Natural killer cell (primary cell): ENCODE data around the gene ZNF692. TPM values are rescaled to one million over a fixed set of nuclear protein-coding genes. Genes with fewer than 3 reads are reported as not detected.

Experiments used
- ATAC-seq, 3 donors: fragments of 150-1000 bp in 2 of 3; fragments of 200-7000 bp in 1 of 3; cut with Tn5 transposase; 1 replicate in 1 of 3; 2 replicates in 2 of 3; pipeline ENCODE4 v1.10.0; 2021; ENCODE audit warnings: mild to moderate bottlenecking in 2 of 3, moderate library complexity in 2 of 3
- DNase-seq, 2 donors: peaks; one replicate each; pipeline versions ENCODE4 v3.0.0 to v3.0.0-alpha.2; 2013 to 2021; ENCODE audit warnings: mixed read lengths in 1 of 2
- H3K27ac ChIP-seq: one replicate; pipeline ENCODE4 v1.5.1; 2013; ENCODE audit warnings: mild to moderate bottlenecking, low read length
- H3K27me3 ChIP-seq: one replicate; pipeline ENCODE4 v1.6.1; 2013; ENCODE audit warnings: low read length; ENCODE audit not compliant: control insufficient read depth, insufficient read depth
- H3K36me3 ChIP-seq: one replicate; pipeline ENCODE4 v1.6.1; 2013; ENCODE audit warnings: low read length; ENCODE audit not compliant: control insufficient read depth, insufficient read depth
- H3K4me1 ChIP-seq: one replicate; pipeline ENCODE4 v1.6.1; 2013; ENCODE audit warnings: low read length; ENCODE audit not compliant: control insufficient read depth, insufficient read depth
- H3K4me3 ChIP-seq: one replicate; pipeline ENCODE4 v1.5.1; 2013; ENCODE audit warnings: low read length
- H3K9me3 ChIP-seq: one replicate; pipeline ENCODE4 v1.6.1; 2013; ENCODE audit warnings: low read length; ENCODE audit not compliant: control insufficient read depth, insufficient read depth
- H3K27ac Mint-ChIP-seq, 2 donors: one replicate each; pipeline ENCODE4 v1.8.0; 2022; ENCODE audit warnings: mild to moderate bottlenecking in 2 of 2, mixed read lengths in 2 of 2, moderate library complexity in 1 of 2
- H3K27me3 Mint-ChIP-seq, 2 donors: one replicate each; pipeline ENCODE4 v1.8.0; 2022; ENCODE audit warnings: low read depth in 2 of 2, mixed read lengths in 2 of 2
- H3K36me3 Mint-ChIP-seq: one replicate; pipeline ENCODE4 v1.8.0; 2022; ENCODE audit warnings: mixed read lengths
- H3K4me1 Mint-ChIP-seq, 2 donors: one replicate each; pipeline ENCODE4 v1.8.0; 2022; ENCODE audit warnings: mixed read lengths in 2 of 2
- H3K4me3 Mint-ChIP-seq: one replicate; pipeline ENCODE4 v1.8.0; 2022; ENCODE audit warnings: mild to moderate bottlenecking, moderate library complexity, mixed read lengths
- H3K9me3 Mint-ChIP-seq, 2 donors: one replicate each; pipeline ENCODE4 v1.8.0; 2022; ENCODE audit warnings: mixed read lengths in 2 of 2
- CTCF ChIP-seq: fragments of 200-600 bp; IDR thresholded peaks from one replicate; pipeline ENCODE4 v1.8.0; 2022; ENCODE audit warnings: antibody characterized with exemption
- WGBS: methylation state at CpG from one replicate; pipeline ENCODE4 v1.1.7; 2013; ENCODE audit warnings: missing lambda C conversion rate; ENCODE audit not compliant: insufficient coverage; 5-methylcytosine and 5-hydroxymethylcytosine counted together
- intact Hi-C: fragments of 100-400 bp; cut with micrococcal nuclease; formaldehyde crosslinking; loops from one replicate; pipeline ENCODE4 v1.14.2; 2022
- total RNA-seq, 4 donors: library from RNA; stranded (reverse); fragments of 120-200 nt in 1 of 4; gene quantifications; one replicate each; pipeline versions ENCODE4 v1.2.3 to v1.2.4, GENCODE V29; 2013 to 2022

The ZNF692 gene
- total RNA-seq, 3 donors from 2014 or later (not counting 1 experiment from before 2014, with no cell fraction given), result 50.4 to 58.7 (median 52.3) TPM

- intact Hi-C loops, result no loop called here
- 94% methylated on average over 2 of the region's 2 CpGs for WGBS
- no peak for ATAC-seq
- Mint-ChIP-seq H3K36me3 (no peaks in the 10 kb centered on the region), H3K4me3 (peak overlapping the region; percentile 96), H3K4me1 (peaks cover 56 to 75% of the 10 kb centered on the region in 2 donors), H3K9me3 (no peaks in the 10 kb centered on the region), H3K27ac (peak overlapping the region; percentile 96), H3K27me3 (no peaks in the 10 kb centered on the region)
- Histone ChIP-seq H3K4me1 (peaks cover 55% of the 10 kb centered on the region), H3K27ac (no peak overlapping the region), H3K36me3 (peaks cover 23% of the 10 kb centered on the region), H3K9me3 (no peaks in the 10 kb centered on the region), H3K27me3 (no peaks in the 10 kb centered on the region), H3K4me3 (no peak overlapping the region)
- no peak for DNase-seq
- no peak for TF ChIP-seq CTCF
Observed at GRCh38 chr1:248823517-248824001, 35.3 kb downstream of the ZNF692 start.

GRCh38 chr1:248822148-248823032 is 36.5 kb downstream of the ZNF692 start:
- peak overlapping the region; percentile 38 for H3K27ac ChIP-seq
- no peaks in the 10 kb centered on the region for H3K9me3 ChIP-seq
- Mint-ChIP-seq H3K4me1 (peaks cover 55 to 83% of the 10 kb centered on the region in 2 donors), H3K36me3 (no peaks in the 10 kb centered on the region), H3K4me3 (peak overlapping the region; percentile 52), H3K27me3 (no peaks in the 10 kb centered on the region), H3K27ac (peak overlapping the region in 1 of 2 donors; percentile 33), H3K9me3 (no peaks in the 10 kb centered on the region)
- no peak for TF ChIP-seq CTCF
- peaks cover 64% of the 10 kb centered on the region for H3K4me1 ChIP-seq
- ATAC-seq (no peak), DNase-seq (no peak)
- WGBS, result 92% methylated on average over 13 of the region's 15 CpGs
- intact Hi-C loops, result no loop called here
- H3K4me3 ChIP-seq, result no peak overlapping the region
- no peaks in the 10 kb centered on the region for H3K27me3 ChIP-seq
- peaks cover 23% of the 10 kb centered on the region for H3K36me3 ChIP-seq

- Histone ChIP-seq H3K4me1 (peaks cover 64% of the 10 kb centered on the region), H3K36me3 (peaks cover 24% of the 10 kb centered on the region), H3K27me3 (no peaks in the 10 kb centered on the region), H3K27ac (no peak overlapping the region), H3K9me3 (no peaks in the 10 kb centered on the region), H3K4me3 (no peak overlapping the region)
- Mint-ChIP-seq H3K9me3 (no peaks in the 10 kb centered on the region), H3K4me3 (no peak overlapping the region), H3K36me3 (no peaks in the 10 kb centered on the region), H3K27ac (no peak overlapping the region), H3K4me1 (peaks cover 55 to 84% of the 10 kb centered on the region in 2 donors), H3K27me3 (no peaks in the 10 kb centered on the region)
- intact Hi-C loops, result no loop called here
- ATAC-seq (no peak), DNase-seq (no peak)
- WGBS, result over 99% methylated on average over 7 of the region's 7 CpGs
- TF ChIP-seq CTCF, result no peak
Observed at GRCh38 chr1:248821641-248822040, 37.2 kb downstream of the ZNF692 start.
